NCI-H226 (cell line): ENCODE results near the gene SSBP3.

Experiments used
- DNase-seq: peaks from one replicate; pipeline ENCODE4 v3.0.0-alpha.2; 2015

SSBP3 gene

GRCh38 chr1:54263601-54264226, 142.5 kb downstream of the SSBP3 start:
- no peak for DNase-seq

- DNase-seq, result no peak
Observed at GRCh38 chr1:54262244-54262643, 143.9 kb downstream of the SSBP3 start.

DNA sequence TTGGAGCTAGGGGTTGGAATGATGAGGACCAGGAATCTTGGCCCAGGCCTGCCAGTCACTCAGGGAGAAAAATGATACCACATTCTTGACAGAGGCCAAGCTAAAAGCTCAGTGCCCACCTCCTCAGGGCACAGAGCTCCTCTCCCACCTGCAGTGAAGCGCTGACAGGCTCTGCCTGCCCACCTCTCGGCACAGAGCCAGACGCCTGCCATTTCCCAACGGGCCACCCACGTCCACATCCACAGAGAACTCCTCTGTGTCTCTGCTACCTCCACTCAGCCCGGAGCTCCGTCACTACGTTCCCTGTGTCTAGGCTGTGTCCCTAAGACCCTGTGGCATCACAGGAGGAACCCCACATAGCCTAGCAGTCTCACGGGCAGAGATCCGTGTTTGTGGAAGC, 145.4 kb downstream of the SSBP3 start:
- no peak for DNase-seq

DNA sequence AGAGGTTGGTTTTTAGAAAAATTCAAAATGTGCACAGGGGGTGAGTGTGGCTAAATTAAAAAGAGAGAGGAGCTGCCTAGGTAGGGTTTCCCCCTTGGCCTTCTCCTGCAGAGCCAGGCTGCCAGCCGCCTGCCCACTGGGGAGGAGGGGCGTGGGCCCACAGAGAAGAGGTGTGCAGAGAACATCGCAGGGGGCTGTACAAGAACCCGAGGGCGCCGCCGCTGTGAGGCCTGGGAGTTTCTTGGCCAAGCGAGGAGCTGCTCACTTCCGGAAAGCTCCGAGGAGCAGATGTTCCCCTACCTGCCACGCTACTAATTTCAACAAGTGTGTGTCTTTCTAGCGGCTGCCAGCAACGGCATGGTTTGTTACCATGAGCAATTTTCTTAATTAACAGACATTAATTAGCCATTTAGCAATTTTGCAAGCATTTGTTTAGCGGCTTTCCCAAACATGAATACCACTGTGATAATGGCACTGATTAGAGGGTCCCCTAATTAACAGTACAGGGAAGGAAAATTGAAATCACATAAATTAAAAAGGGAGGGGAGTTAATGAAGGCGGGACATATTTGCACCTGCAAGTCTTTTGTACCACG, 146.6 kb downstream of the SSBP3 start:
- DNase-seq, result no peak

DNA sequence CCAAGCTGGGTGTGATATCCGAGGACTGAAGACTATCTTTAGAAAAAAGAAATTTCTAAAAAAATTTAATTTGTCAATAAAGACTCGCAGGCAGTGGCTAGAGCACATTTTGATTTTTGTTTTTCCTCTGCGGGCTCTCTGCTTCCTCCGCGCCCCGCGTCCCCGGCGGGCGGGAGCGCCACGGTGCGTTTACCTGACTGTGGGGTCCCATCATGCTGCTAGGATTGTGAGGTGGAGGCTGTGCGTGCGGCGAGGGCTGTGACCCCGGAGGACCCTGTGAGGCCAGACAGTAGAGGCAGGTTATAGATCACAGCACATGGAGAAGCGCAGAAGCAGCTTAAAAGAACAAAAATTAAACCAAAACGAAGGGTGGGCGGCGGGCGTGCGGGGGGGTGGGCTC, 148.3 kb downstream of the SSBP3 start:
- DNase-seq, result no peak

GRCh38 chr1:54257346-54257620, 148.9 kb downstream of the SSBP3 start:
- DNase-seq, result no peak

DNA sequence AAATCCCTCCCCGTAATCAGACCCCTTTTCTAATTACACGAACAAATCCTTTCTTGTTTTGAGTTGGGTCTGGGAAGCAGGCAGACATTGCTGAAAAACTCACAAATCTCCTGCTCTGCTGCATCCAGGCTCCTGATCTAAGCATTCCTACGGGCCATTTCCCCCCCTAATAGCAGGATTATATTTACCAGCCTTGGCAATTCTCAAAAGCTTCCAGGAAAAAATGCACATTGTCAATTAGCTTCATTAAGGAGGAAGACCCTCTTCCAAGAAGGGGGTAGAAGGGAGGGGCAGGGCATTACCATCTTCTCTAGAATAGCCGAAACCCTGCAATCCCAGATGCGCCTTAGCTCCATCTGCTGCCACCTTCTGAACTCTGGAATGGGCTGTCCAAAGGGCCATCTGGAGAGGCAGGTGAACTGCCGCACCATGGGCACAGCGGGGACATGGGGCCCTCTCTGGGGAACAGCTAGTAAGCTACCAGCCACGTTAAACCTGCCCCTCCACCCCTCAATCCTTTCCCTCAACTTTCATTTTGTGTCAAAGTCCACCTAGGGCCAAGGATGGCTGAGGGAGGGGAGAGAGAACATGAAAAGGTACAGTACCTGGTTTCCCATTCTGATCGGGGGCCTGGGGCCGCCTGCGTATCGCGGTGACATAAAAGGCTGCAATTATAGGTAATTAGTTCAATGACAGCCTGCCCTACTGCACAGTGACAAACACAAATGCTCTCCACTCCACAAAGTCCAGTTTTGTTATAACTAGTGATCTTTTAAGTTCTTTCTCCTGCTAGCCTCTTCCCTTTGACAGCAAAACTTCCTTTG, 149.5 kb downstream of the SSBP3 start:
- DNase-seq, result no peak

DNA sequence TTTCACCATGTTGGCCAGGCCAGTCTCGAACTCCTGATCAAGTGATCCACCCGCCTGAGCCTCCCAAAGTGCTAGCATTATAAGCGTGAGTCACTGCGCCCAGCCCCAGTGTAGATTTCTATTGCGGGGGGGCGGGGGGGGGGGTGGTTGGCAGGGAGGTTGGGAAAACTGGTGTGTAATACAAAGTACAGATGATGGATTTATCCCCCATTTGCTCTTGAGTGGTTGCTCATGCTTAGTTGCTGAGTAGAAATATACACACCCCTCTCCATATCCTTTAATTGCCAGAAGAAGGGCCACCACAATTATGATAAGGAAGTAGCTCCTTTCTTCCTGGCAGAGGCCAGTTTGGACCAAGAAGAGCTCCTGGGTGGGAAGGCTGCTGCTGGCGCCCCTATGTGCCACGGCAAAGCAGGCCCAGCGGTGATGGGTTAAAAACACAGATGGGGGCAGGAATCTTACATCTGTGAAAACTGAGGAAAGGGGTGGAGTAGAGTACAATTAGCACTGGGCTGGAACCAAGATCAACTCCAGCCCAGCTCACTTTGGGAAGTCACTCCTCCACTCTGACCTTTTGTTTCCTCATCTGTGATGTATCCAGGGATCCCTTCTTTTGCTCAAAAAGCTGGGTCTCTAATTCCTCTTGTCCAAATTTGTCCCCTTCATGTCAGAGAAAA, 151.0 kb downstream of the SSBP3 start:
- no peak for DNase-seq

GRCh38 chr1:54254055-54254454, 152.1 kb downstream of the SSBP3 start:
- DNase-seq, result peak; percentile 23

DNA sequence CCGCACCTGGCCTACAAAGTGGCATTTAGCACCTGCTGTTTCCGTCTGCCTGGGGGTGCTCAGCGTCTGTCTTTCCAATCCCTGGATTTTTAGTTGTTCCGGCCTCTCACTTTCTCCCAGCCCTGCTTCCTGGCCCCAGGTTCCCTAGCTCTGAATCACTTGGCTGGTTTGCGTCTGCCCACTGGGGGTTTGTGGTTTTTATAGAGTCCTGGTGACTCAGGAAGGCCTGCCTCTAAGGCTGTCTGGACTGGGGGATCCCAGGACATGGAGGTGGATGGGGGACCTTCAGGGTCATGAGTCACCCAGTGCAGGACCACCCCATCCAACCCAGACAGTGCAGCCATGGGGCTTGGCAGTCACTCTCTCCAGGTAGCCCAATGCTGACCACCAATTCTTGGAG, 152.7 kb downstream of the SSBP3 start:
- DNase-seq, result peak; percentile 94

GRCh38 chr1:54252371-54252936, 153.7 kb downstream of the SSBP3 start:
- DNase-seq, result no peak

DNA sequence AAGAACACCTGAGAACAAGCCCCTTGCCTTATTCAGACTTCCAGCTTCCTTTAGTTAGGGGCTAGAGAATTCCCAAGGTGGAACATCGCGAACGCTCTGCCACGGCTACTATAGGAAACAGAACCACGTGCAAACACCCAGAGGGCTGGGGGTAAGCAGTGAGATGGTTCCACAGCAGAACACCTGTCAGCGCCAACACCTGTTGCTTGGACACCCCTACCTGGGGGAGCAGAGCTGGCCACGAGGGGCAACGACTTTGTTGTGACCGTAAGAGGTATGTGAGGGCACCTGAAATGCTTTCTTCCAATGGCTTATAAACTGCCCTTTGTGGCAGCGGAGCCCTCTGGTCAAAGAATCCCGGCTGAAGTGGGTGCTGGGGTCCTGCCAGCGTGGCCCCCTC, 155.5 kb downstream of the SSBP3 start:
- DNase-seq, result no peak

DNA sequence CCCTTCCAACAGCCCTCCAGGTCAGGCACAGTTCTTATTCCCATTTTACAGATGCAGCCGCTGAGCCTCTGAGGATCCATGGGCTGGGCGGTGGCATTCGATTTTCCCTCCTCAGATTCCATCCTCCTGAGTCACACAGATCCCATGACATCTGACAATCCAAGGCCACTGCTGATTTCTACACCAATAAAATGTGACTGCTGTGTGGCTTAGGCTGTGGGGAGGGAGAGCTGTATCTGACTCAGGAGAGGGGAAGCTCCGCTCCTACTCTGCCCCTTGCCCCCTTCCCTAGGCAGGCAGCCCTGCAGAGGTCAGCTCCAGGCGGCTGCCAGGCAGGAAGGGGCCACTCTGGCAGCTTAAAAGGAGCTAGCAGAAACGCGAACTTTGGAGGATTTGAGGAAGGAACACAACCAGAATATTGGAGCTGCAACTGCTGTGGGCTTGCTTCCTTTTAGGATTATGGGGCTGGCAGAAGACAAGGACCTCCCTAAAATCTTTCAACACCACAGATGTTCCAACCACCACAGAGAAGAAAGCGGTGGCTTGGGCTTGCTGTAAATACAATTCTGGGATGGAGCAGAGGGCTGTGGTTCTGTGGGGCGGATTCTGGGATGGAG, 156.3 kb downstream of the SSBP3 start:
- no peak for DNase-seq

- no peak for DNase-seq
Observed at GRCh38 chr1:54248966-54249365, 157.2 kb downstream of the SSBP3 start.

DNA sequence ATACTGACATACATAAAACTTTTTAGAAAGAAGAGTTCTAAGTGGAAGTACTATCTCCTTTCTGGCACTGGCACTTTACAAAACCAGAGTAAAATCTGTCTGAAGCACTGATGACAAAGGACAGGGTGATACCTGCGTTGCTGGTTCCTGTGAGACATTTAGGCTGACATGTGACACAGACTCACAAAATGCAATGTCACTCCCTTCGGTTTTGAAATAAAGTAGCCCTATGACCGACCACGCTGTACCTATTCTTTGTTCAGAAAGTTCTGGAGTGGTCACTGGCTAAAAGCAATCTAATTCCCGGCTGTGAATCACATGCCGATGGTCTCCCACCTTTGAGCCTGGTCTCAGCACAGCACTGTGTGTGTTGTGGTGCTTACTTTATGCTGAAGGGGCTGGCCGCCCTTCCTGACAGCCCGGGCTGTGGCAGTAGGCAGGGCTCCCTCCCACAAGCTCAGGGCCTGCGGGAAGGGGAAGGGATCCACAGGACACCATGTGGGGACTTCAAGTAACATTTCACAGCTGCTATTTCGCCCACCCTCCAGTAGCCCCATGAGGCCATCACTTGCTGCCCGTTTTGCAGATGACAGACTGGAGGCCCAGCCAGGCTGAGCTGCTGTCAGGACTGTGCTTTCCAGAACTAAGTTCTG, 158.2 kb downstream of the SSBP3 start:
- DNase-seq, result no peak

- no peak for DNase-seq
Observed at GRCh38 chr1:54246116-54246721, 160.0 kb downstream of the SSBP3 start.

GRCh38 chr1:54245501-54245900, 160.7 kb downstream of the SSBP3 start:
- DNase-seq, result no peak

DNA sequence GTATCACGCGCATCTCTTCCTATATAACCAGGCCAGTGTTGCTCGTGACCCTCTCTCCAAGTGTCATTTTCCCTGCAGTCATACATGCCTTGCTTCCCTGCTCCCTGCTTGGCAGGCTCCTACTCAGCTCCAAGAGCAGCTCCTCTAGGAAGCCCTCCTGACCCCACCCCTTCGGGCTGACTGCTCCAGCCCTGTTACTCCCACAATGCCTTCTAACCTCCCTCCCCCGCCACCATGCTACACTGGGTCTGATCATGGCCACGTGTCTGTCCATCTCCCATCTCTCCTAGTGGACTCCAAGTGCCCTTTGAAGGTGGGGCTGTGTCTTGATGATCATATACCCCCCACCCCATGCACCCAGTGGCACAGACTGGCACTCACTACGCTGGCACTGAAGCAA, 161.5 kb downstream of the SSBP3 start:
- no peak for DNase-seq

DNA sequence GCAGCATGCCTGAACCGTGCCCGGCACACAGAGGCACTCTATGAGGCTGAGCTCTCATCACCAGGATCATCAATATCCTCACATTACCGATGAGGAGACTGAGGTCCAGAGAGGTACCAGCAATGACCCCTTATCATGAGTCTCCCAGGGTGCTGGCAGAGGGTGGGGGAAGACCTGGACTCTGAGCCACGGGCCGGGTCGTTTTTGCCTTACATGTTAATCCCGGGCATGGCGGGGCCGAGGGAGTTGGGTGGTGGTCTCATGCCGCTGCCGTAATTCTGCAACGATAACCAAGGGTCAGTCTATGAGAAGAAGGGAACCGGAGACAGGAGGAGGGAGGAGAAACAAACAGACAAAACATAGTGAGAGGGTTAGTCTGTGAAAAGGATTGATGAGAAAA, 163.2 kb downstream of the SSBP3 start:
- DNase-seq, result no peak

- no peak for DNase-seq
Observed at GRCh38 chr1:54241364-54241763, 164.8 kb downstream of the SSBP3 start.

- no peak for DNase-seq
Observed at GRCh38 chr1:54240741-54241335, 165.4 kb downstream of the SSBP3 start.

- no peak for DNase-seq
Observed at GRCh38 chr1:54239631-54240031, 166.6 kb downstream of the SSBP3 start.
